GM12873 (cell line): ENCODE results near the gene DUS1L.

Experiments
- TF ChIP-seq, protein P1 (sequence below): IDR thresholded peaks from 2 replicates; pipeline ENCODE4 v1.5.1; 2012; ENCODE audit warnings: low read depth, mild to moderate bottlenecking, moderate library complexity, low read length, control low read depth; ENCODE audit not compliant: insufficient read depth; ENCODE audit errors: missing control alignments

The DUS1L gene

GRCh38 chr17:82031303-82031884 lies 34.2 kb downstream of the DUS1L start, which contains the start of gene RAC3:
Gene RAC3 (plus strand): TSS chr17:82031678. CDS start chr17:82031762, 84 bp downstream.
- TF ChIP-seq, protein P1, sequence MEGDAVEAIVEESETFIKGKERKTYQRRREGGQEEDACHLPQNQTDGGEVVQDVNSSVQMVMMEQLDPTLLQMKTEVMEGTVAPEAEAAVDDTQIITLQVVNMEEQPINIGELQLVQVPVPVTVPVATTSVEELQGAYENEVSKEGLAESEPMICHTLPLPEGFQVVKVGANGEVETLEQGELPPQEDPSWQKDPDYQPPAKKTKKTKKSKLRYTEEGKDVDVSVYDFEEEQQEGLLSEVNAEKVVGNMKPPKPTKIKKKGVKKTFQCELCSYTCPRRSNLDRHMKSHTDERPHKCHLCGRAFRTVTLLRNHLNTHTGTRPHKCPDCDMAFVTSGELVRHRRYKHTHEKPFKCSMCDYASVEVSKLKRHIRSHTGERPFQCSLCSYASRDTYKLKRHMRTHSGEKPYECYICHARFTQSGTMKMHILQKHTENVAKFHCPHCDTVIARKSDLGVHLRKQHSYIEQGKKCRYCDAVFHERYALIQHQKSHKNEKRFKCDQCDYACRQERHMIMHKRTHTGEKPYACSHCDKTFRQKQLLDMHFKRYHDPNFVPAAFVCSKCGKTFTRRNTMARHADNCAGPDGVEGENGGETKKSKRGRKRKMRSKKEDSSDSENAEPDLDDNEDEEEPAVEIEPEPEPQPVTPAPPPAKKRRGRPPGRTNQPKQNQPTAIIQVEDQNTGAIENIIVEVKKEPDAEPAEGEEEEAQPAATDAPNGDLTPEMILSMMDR, result no peak

GRCh38 chr17:82030470-82031302 lies 34.9 kb downstream of the DUS1L start:
- TF ChIP-seq, protein P1, result peak; percentile 85

DNA sequence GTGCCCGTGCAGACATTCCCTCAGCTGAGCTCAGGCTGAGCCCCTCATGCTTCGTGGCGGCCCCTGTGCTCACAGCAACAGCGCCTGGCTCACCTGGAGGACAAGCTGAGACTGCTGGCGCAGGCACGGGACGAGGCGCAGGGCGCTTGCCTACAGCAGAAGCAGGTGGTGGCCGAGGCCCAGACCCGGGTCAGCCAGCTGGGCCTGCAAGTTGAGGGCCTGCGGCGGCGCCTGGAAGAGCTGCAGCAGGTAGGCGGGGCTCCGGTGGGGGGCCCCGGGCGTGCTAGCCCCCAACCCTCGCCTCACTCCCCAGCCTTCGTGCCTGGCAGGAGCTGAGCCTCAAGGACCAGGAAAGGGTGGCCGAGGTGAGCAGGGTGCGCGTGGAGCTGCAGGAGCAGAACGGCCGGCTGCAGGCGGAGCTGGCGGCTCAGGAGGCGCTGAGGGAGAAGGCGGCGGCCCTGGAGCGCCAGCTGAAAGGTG lies 35.6 kb downstream of the DUS1L start:
- TF ChIP-seq, protein P1, result no peak

DNA sequence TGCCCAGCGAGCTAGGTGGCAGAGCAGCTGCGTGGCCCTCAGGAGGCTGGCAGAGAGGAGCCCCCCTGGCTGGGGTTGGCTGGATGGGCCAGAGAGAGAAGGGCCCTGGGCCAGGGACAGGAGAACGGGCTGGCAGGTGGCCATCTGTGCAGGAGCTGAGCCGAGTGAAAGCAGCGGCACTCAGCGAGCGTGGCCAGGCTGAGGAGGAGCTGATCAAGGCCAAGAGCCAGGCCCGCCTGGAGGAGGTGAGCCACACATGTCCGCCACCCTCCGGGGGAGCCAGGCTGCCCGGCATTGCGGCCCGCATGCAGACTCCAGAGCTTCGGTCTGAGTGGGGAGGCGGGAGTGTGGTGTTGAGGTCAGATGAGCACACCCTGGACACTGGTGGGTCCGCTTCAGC lies 36.2 kb downstream of the DUS1L start:
- TF ChIP-seq, protein P1, result no peak

DNA sequence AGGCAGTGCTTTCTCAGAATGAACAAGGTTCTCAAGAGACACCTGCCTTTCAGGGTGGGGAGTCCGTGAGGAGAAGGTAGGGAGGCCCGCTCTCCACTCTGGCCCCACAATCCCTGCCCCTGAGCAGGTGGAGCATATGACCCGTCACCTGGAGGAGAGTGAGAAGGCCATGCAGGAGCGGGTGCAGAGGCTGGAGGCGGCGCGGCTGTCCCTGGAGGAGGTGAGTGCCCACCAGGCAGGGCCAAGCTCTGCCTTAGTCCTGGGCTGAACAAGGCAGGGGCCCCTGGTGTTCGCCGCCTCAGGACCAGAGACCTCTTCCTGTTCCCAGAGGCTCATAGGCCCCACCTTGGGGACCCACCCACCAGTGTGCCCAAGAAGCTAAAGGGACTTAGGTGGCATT lies 36.6 kb downstream of the DUS1L start:
- TF ChIP-seq, protein P1, result no peak

- TF ChIP-seq, protein P1, result no peak
These were observed 37.4 kb downstream of the DUS1L start for GRCh38 chr17:82028246-82028645.

GRCh38 chr17:82025401-82026107 lies 40.0 kb downstream of the DUS1L start:
- TF ChIP-seq, protein P1, result no peak
